Naive thymus-derived CD8-positive, alpha-beta T cell (primary cell): ENCODE measurements around the gene WDR13. TPM values are rescaled to one million over a fixed set of nuclear protein-coding genes. Genes with fewer than 3 reads are reported as not detected.
"Not testable (repeated sequence)": the region's sequence is repeated elsewhere in the genome, so short reads cannot be mapped to it uniquely, and the experiment has no call there.

Experiments
- ATAC-seq, 2 donors: fragments of 150-1000 bp; cut with Tn5 transposase in 1 of 2; sonication (Bioruptor Pico), chemical (Tn5 transposase) in 1 of 2; 1 replicate in 1 of 2; 2 replicates in 1 of 2; pipeline ENCODE4 v1.10.0; 2021; ENCODE audit warnings: mild to moderate bottlenecking in 2 of 2, moderate library complexity in 2 of 2
- POLR2A ChIA-PET: fragments of 350-600 bp; sonication (Branson Sonifier 250); formaldehyde crosslinking; loops from one replicate; lab custom pipeline; 2021; ENCODE audit warnings: antibody characterized with exemption; lab: Charles Lee
- DNase-seq, 10 donors: peaks; one replicate each; pipeline versions ENCODE4 v3.0.0 to v3.0.0-alpha.2; 2020 to 2022
- H3K27ac Mint-ChIP-seq, 10 donors: one replicate each; pipeline ENCODE4 v1.8.0; 2020 to 2022; ENCODE audit warnings: mild to moderate bottlenecking in 10 of 10, mixed read lengths in 10 of 10, moderate library complexity in 4 of 10, inconsistent platforms in 1 of 10
- H3K27me3 Mint-ChIP-seq, 5 donors: one replicate each; pipeline ENCODE4 v1.8.0; 2021 to 2022; ENCODE audit warnings: mixed read lengths in 5 of 5
- H3K36me3 Mint-ChIP-seq, 3 donors: one replicate each; pipeline ENCODE4 v1.8.0; 2020 to 2022; ENCODE audit warnings: mixed read lengths in 3 of 3, mild to moderate bottlenecking in 2 of 3, inconsistent platforms in 1 of 3
- H3K4me1 Mint-ChIP-seq, 4 donors: one replicate each; pipeline ENCODE4 v1.8.0; 2021 to 2022; ENCODE audit warnings: mixed read lengths in 4 of 4
- H3K4me3 Mint-ChIP-seq, 10 donors: one replicate each; pipeline ENCODE4 v1.8.0; 2020 to 2022; ENCODE audit warnings: mild to moderate bottlenecking in 10 of 10, mixed read lengths in 10 of 10, moderate library complexity in 6 of 10, inconsistent platforms in 1 of 10
- H3K9me3 Mint-ChIP-seq, 9 donors: one replicate each; pipeline ENCODE4 v1.8.0; 2020 to 2022; ENCODE audit warnings: mixed read lengths in 9 of 9, mild to moderate bottlenecking in 3 of 9, inconsistent platforms in 1 of 9, moderate library complexity in 1 of 9
- polyA plus RNA-seq, 3 donors: library from polyadenylated mRNA; unstranded; fragments of 300-500 nt; fragmentation: Illumina TruSeq; gene quantifications; one replicate each; pipeline ENCODE4 v1.2.3, GENCODE V29; 2021
- total RNA-seq, 8 experiments: library from RNA in 2 of 8; stranded (reverse) in 2 of 8; gene quantifications; one replicate each; pipeline ENCODE4 v1.2.3 and lab custom pipeline; 2021 to 2026

WDR13 gene
- total RNA-seq (10 to 100 TPM; 49.5 to 51.5 TPM), polyA plus RNA-seq (10 to 100 TPM; 32.2 to 45.5 (median 40.6) TPM), total RNA-seq (lab: John Stamatoyannopoulos, UW) (40.4 to 67.7 (median 48.5) reads per million in 6 experiments)

- H3K36me3 Mint-ChIP-seq, result peaks cover 0 to 8% (median 0%) of the 10 kb centered on the region in 3 donors
- H3K27ac Mint-ChIP-seq, result peak within 1 kb of the TSS; percentile 98 to 100 (median 99)
- DNase-seq (peak; percentile 84 to 96 (median 89)), ATAC-seq (peak; percentile 83)
- no peaks in the 10 kb centered on the region for H3K9me3 Mint-ChIP-seq
- H3K4me1 Mint-ChIP-seq, result peaks cover 7 to 18% (median 9%) of the 10 kb centered on the region in 4 donors
- POLR2A ChIA-PET, result interaction anchor here (0.7 to 1.9 kb wide), 7 partner anchors 19 to 294 kb away, joined by 3 to 11 read pairs (median 4); partner anchors contain the start of genes FTSJ1 and RBM3
- peaks cover 0 to 2% (median 0%) of the 10 kb centered on the region in 5 donors for H3K27me3 Mint-ChIP-seq
- H3K4me3 Mint-ChIP-seq, result peak within 1 kb of the TSS; percentile 94 to 98 (median 96)
These were observed at the start of gene WDR13 for GRCh38 chrX:48597353-48598264. Gene WDR13 (plus strand): TSS chrX:48597492. CDS start chrX:48597997, 505 bp downstream.

GRCh38 chrX:48548871-48549270 lies 48.4 kb upstream of the WDR13 start:
- Mint-ChIP-seq H3K27me3 (no peaks in the 10 kb centered on the region), H3K4me1 (peaks cover 0 to 2% (median under 1%) of the 10 kb centered on the region in 4 donors), H3K4me3 (no peak overlapping the region), H3K27ac (peak overlapping the region in 2 of 10 donors; percentile 28 to 59), H3K36me3 (peaks cover 0 to 69% (median 0%) of the 10 kb centered on the region in 3 donors), H3K9me3 (no peaks in the 10 kb centered on the region)
- ATAC-seq (no peak), DNase-seq (no peak)
- POLR2A ChIA-PET, result interaction anchor here (0.5 kb wide), 1 partner anchor 566 kb away, joined by 3 read pairs; no protein-coding TSS in a partner anchor

GRCh38 chrX:48555731-48556325 lies 41.5 kb upstream of the WDR13 start:
- H3K4me1 Mint-ChIP-seq, DNase-seq, H3K9me3 Mint-ChIP-seq, POLR2A ChIA-PET, ATAC-seq, H3K4me3 Mint-ChIP-seq, H3K27ac Mint-ChIP-seq, H3K27me3 Mint-ChIP-seq: not testable (repeated sequence)
- peaks cover 0 to 66% (median 0%) of the 10 kb centered on the region in 3 donors for H3K36me3 Mint-ChIP-seq

GRCh38 chrX:48558271-48558670 lies 39.0 kb upstream of the WDR13 start:
- ATAC-seq (no peak), DNase-seq (no peak)
- Mint-ChIP-seq H3K9me3 (no peaks in the 10 kb centered on the region), H3K36me3 (peaks cover 0 to 57% (median 0%) of the 10 kb centered on the region in 3 donors), H3K4me1 (peaks cover 0 to 5% (median 2%) of the 10 kb centered on the region in 4 donors), H3K4me3 (no peak overlapping the region), H3K27me3 (no peaks in the 10 kb centered on the region), H3K27ac (peak overlapping the region in 1 of 10 donors; percentile 25)
- POLR2A ChIA-PET, result no interaction called here

- DNase-seq (no peak), ATAC-seq (no peak)
- Mint-ChIP-seq H3K27me3 (no peaks in the 10 kb centered on the region), H3K27ac (no peak overlapping the region), H3K36me3 (peaks cover 0 to 58% (median 0%) of the 10 kb centered on the region in 3 donors), H3K4me1 (peaks cover 0 to 4% (median 1%) of the 10 kb centered on the region in 4 donors), H3K9me3 (no peaks in the 10 kb centered on the region), H3K4me3 (no peak overlapping the region)
- POLR2A ChIA-PET, result no interaction called here
These were observed 37.7 kb upstream of the WDR13 start for GRCh38 chrX:48559636-48560035.

- ATAC-seq (no peak), DNase-seq (no peak)
- H3K9me3 Mint-ChIP-seq, result no peaks in the 10 kb centered on the region
- no peaks in the 10 kb centered on the region for H3K27me3 Mint-ChIP-seq
- H3K4me3 Mint-ChIP-seq, result no peak overlapping the region
- H3K36me3 Mint-ChIP-seq, result peaks cover 0 to 55% (median 0%) of the 10 kb centered on the region in 3 donors
- H3K27ac Mint-ChIP-seq, result peak overlapping the region in 1 of 10 donors; percentile 62
- H3K4me1 Mint-ChIP-seq, result no peaks in the 10 kb centered on the region
- POLR2A ChIA-PET, result no interaction called here
These were observed 37.2 kb upstream of the WDR13 start for GRCh38 chrX:48560056-48560455.

GRCh38 chrX:48560681-48561080 lies 36.6 kb upstream of the WDR13 start:
- DNase-seq (no peak), ATAC-seq (no peak)
- Mint-ChIP-seq H3K9me3 (no peaks in the 10 kb centered on the region), H3K4me3 (no peak overlapping the region), H3K36me3 (peaks cover 0 to 49% (median 0%) of the 10 kb centered on the region in 3 donors), H3K27me3 (no peaks in the 10 kb centered on the region), H3K4me1 (no peaks in the 10 kb centered on the region), H3K27ac (no peak overlapping the region)
- POLR2A ChIA-PET, result interaction anchor here (1.4 kb wide), 1 partner anchor 13 kb away, joined by 4 read pairs; the partner anchor contains the start of gene RBM3

- ATAC-seq (no peak), DNase-seq (no peak)
- no peaks in the 10 kb centered on the region for H3K27me3 Mint-ChIP-seq
- no peak overlapping the region for H3K4me3 Mint-ChIP-seq
- peaks cover 0 to 3% (median 2%) of the 10 kb centered on the region in 3 donors for H3K36me3 Mint-ChIP-seq
- H3K27ac Mint-ChIP-seq, result no peak overlapping the region
- H3K4me1 Mint-ChIP-seq, result peaks cover 2 to 13% (median 9%) of the 10 kb centered on the region in 4 donors
- H3K9me3 Mint-ChIP-seq, result peaks cover 0 to 2% (median 0%) of the 10 kb centered on the region in 9 donors
- POLR2A ChIA-PET, result no interaction called here
These were observed 27.3 kb upstream of the WDR13 start for GRCh38 chrX:48569958-48570357.

GRCh38 chrX:48573690-48574269 lies 23.5 kb upstream of the WDR13 start:
- Mint-ChIP-seq H3K4me1 (peaks cover 2 to 27% (median 23%) of the 10 kb centered on the region in 4 donors), H3K36me3 (peaks cover 0 to 35% (median 3%) of the 10 kb centered on the region in 3 donors), H3K9me3 (peaks cover 0 to 4% (median 0%) of the 10 kb centered on the region in 9 donors), H3K4me3 (peak overlapping the region; percentile 95 to 99 (median 98)), H3K27me3 (no peaks in the 10 kb centered on the region), H3K27ac (peak overlapping the region; percentile 98 to 100 (median 100))
- peak in 1 of 10 donors; percentile 40 for DNase-seq
- ATAC-seq, result peak in 1 of 2 donors; percentile 31
- POLR2A ChIA-PET, result interaction anchor here (0.6 to 2.2 kb wide), 23 partner anchors 10 to 559 kb away, joined by 3 to 44 read pairs (median 5); partner anchors contain the start of genes EBP, GRIPAP1, HDAC6 and OTUD5

- peaks cover 0 to 4% (median 0%) of the 10 kb centered on the region in 9 donors for H3K9me3 Mint-ChIP-seq
- H3K36me3 Mint-ChIP-seq, result peaks cover 0 to 41% (median 3%) of the 10 kb centered on the region in 3 donors
- H3K4me3 Mint-ChIP-seq, result peak within 1 kb of the TSS; percentile 95 to 99 (median 98)
- H3K27me3 Mint-ChIP-seq, result no peaks in the 10 kb centered on the region
- POLR2A ChIA-PET, result interaction anchor here (0.8 to 2.2 kb wide), 24 partner anchors 9 to 492 kb away, joined by 3 to 44 read pairs (median 4); partner anchors contain the start of genes EBP, GRIPAP1, HDAC6 and OTUD5
- H3K4me1 Mint-ChIP-seq, result peaks cover 4 to 31% (median 23%) of the 10 kb centered on the region in 4 donors
- ATAC-seq, result peak; percentile 95
- peak; percentile 80 to 97 (median 92) for DNase-seq
- H3K27ac Mint-ChIP-seq, result peak within 1 kb of the TSS; percentile 98 to 100 (median 100)
These were observed 22.7 kb upstream of the WDR13 start, which contains the start of gene RBM3 for GRCh38 chrX:48574270-48575266. Gene RBM3 (plus strand): TSS chrX:48574484. CDS start chrX:48575181, 697 bp downstream.

- Mint-ChIP-seq H3K27ac (peak overlapping the region in 9 of 10 donors; percentile 28 to 100 (median 84)), H3K4me1 (peaks cover 7 to 31% (median 24%) of the 10 kb centered on the region in 4 donors), H3K4me3 (peak overlapping the region; percentile 51 to 99 (median 96)), H3K36me3 (peaks cover 0 to 45% (median 3%) of the 10 kb centered on the region in 3 donors), H3K9me3 (peaks cover 0 to 4% (median 0%) of the 10 kb centered on the region in 9 donors), H3K27me3 (no peaks in the 10 kb centered on the region)
- no peak for DNase-seq
- ATAC-seq, result no peak
- POLR2A ChIA-PET, result interaction anchor here (1.0 to 1.9 kb wide), 3 partner anchors 8 to 493 kb away, joined by 3 to 8 read pairs (median 6); no protein-coding TSS in a partner anchor
These were observed 21.6 kb upstream of the WDR13 start for GRCh38 chrX:48575642-48576041.
